Measurements from ENCODE around the gene GINM1.

The GINM1 gene

GRCh38 chr6:149566410-149567193 lies 427 bp downstream of the GINM1 start:
- CTCF ChIA-PET, result interaction anchor here (1.3 to 1.4 kb wide), 2 partner anchors 21 to 80 kb away, joined by 3 to 5 read pairs; partner anchors contain the start of gene PPIL4
- peaks cover 22% of the 10 kb centered on the region; the same call in 1 of the 2 replicates for H3K4me1 ChIP-seq (ENCODE audit: control insufficient read depth, insufficient read depth, low read length)
- no peaks in the 10 kb centered on the region for H3K36me3 ChIP-seq (ENCODE audit: control insufficient read depth in 2 of 2, insufficient read depth in 1 of 2, low read length in 2 of 2)
- H3K9me3 ChIP-seq (ENCODE audit: control insufficient read depth, insufficient read depth, low read depth, low read length), result no peaks in the 10 kb centered on the region
- peak overlapping the region; percentile 90 for H3K27ac ChIP-seq (ENCODE audit: extremely low read depth, low read depth, low read length)
- peak overlapping the region; percentile 83 for H3K4me3 ChIP-seq (ENCODE audit: low read depth, low read length)
- POLR2A ChIA-PET, result interaction anchor here (0.6 to 1.0 kb wide), 8 partner anchors 19 to 502 kb away, joined by 3 to 12 read pairs (median 4); partner anchors contain the start of genes LATS1 and PPIL4
- TF ChIP-seq SCRT2 (tag by site-specific recombination; IDR thresholded peaks at IDR 0.05) (peak; percentile 64; the same call in 1 of the 2 replicates), ZNF513 (tag by site-specific recombination; IDR thresholded peaks at IDR 0.05) (0 out of 2 replicates have a peak, but pooled peaks have one; percentile 13), ZFP37 (tag by site-specific recombination; IDR thresholded peaks at IDR 0.05) (peak; percentile 89), ZNF341 (tag by site-specific recombination; IDR thresholded peaks at IDR 0.05; ENCODE audit: low read depth) (peak; percentile 29), ZNF394 (tag by site-specific recombination; IDR thresholded peaks at IDR 0.05; ENCODE audit: borderline replicate concordance) (0 out of 2 replicates have a peak, but pooled peaks have one; percentile 35), HIC1 (tag by site-specific recombination; IDR thresholded peaks at IDR 0.05) (peak; percentile 45; the same call in 1 of the 2 replicates), ZNF530 (tag by site-specific recombination; IDR thresholded peaks at IDR 0.05; ENCODE audit: low read depth) (no peak), ZNF549 (tag by site-specific recombination; IDR thresholded peaks at IDR 0.05) (no peak), ZBTB26 (tag by site-specific recombination; optimal IDR thresholded peaks at IDR 0.05) (peak; percentile 90), ZXDB (tag by site-specific recombination; IDR thresholded peaks at IDR 0.05) (peak; percentile 56), ZNF704 (tag by site-specific recombination; IDR thresholded peaks at IDR 0.05) (no peak), KLF16 (tag by site-specific recombination; IDR thresholded peaks at IDR 0.05) (0 out of 2 replicates have a peak, but pooled peaks have one; percentile 78), ZNF398 (tag by site-specific recombination; IDR thresholded peaks at IDR 0.05) (peak; percentile 67; the same call in 1 of the 2 replicates), KLF9 (tag by site-specific recombination; IDR thresholded peaks at IDR 0.05; ENCODE audit: low read depth) (peak; percentile 47; the same call in 1 of the 2 replicates), ZNF24 (tag by site-specific recombination; IDR thresholded peaks at IDR 0.05) (peak; percentile 48; the same call in 1 of the 2 replicates), ZNF266 (tag by site-specific recombination; IDR thresholded peaks at IDR 0.05; ENCODE audit: low read depth) (no peak), ZNF335 (tag by site-specific recombination; conservative IDR thresholded peaks at IDR 0.05) (peak; percentile 92), ZNF521 (tag by site-specific recombination; IDR thresholded peaks at IDR 0.05) (no peak), MEIS1 (CRISPR knock-in tag; IDR thresholded peaks at IDR 0.05; ENCODE audit: borderline replicate concordance) (0 out of 2 replicates have a peak, but pooled peaks have one; percentile 42), ZBTB17 (tag by site-specific recombination; IDR thresholded peaks at IDR 0.05) (peak; percentile 82), PATZ1 (tag by site-specific recombination; IDR thresholded peaks at IDR 0.05) (peak; percentile 88), BCL11B (tag by site-specific recombination; IDR thresholded peaks at IDR 0.05; ENCODE audit: low read depth) (peak; percentile 73; the same call in 1 of the 2 replicates), KLF10 (tag by site-specific recombination; IDR thresholded peaks at IDR 0.05) (peak; percentile 6), SP7 (tag by site-specific recombination; IDR thresholded peaks at IDR 0.05) (0 out of 2 replicates have a peak, but pooled peaks have one; percentile 38)
